Right forelimb (tissue), 1 donor: ENCODE measurements around the gene PPP1R2B.

Experiments used
- DNase-seq: peaks from one replicate; pipeline ENCODE4 v3.0.0-alpha.2; 2018

The PPP1R2B gene

DNA sequence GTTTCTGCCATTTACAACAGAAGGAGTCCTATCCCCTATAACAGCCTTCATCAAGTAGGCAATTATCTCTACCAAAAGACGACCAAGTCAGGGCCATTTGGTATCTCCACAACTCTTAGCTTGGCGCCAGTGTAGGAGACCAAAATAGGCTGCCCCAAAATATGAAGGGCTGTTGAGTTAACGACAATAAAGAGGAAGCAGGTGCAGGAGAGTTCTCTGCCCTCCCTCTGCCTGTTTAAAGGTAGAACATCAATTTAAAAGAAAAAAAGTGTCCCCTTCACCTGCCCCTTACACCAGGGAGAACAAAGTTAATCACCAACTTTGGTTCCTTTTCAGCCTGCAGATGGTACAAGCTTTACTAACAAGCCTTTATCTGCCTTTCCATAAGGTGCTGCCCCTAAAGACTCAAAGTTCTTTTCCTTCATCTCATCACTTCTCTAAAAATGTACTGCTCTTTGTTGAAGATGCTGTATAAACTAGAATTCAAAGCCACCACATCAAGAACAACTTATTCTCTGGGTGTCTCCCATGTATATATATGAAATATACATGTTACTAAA, 33.3 kb downstream of the PPP1R2B start:
- no peak for DNase-seq

DNA sequence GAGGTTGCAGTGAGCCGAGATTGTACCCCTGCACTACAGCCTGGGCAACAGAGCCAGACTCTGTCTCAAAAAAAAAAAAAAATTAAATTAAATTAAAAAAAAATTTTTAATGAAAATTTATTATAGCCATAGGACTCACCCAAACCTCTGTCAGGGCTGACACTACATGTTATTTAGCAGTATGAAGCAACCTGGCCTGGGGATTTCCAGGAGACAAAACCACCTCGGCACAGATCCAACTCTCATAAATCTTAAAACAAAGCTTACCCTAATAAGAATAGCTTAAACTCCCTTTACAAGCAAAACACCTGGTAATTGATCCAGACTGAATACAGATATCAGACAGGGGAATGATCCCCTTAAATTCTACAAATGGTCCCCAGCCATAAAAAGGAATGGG, 38.4 kb downstream of the PPP1R2B start:
- no peak for DNase-seq

DNA sequence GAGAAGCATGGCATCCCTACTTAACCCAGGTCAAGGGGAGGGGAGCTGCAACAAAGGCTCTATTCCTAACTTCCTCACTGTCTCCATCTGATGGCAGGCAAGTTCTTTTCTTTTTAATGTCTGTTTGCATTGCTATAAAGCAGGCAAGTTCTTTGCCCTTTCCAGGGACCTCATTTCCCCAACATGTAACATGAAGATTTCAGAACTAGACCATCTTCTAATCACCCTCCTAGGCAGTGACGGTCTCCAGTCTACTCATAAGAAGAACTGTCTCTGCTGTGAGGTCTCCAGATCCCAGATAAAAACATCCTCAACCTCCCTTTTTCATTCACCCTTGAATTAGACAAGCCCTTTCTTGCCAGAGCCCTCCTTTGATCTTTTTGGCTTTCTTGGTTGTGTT, 42.1 kb downstream of the PPP1R2B start:
- no peak for DNase-seq

DNA sequence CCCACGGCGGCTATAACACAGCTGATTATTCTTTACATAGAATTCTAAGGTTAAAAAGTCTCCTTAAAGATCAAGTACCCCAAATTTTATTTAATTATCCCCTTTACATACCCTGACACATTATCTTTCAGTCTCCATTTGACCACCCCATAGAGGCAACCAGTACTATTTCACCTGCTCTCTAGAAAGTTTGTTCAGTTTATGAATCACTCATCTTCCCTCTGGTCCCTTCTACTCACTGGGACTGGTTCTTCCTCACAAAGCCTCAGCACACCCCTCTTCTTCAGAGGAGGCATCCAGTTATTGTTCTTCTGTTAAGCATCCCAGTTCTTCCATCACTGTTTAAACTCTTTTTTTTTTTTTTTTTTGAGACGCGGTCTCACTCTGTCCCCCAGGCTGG, 42.8 kb downstream of the PPP1R2B start:
- no peak for DNase-seq

DNA sequence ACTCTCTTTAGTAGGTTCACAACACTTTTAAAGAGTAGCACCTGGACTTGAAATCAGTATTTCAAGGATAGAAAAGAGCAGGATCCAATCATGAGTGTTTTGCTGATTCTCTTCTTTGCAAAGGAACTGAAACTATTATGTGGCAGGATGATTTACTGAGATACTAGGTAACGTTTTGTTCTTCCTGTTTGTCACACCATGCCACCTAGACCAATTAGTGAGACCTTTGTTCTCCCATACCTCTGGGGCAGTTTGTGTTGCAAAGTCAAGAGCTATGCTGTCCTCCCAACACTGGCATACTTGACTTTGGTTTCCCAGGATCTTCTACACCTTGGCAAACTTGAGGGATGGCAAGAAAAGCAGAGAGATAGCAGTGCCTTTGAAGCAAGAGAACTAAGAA, 43.4 kb downstream of the PPP1R2B start:
- DNase-seq: no peak

DNA sequence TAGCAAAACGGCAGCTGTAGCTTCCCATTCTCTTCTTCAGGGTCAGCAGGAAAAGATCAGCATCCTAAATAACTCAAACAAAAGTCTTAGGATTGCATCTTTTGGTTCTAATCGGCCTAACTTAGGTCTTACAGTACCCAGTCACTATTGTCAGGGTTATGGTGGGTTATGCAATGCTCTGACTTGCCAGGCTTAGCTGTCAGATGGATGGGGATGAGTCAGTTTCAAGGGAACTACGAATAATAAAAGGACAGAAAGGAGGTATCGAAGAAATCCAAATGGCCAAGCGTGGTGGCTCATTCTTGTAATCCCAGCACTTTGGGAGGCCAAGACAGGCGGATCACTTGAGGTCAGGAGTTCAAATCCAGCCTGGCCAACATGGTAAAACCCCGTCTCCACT, 46.5 kb downstream of the PPP1R2B start:
- no peak for DNase-seq
